CD4-positive, alpha-beta T cell treated with Interleukin-4 for 4 hours (primary cell): ENCODE data around the gene FUT9.
A peak's percentile ranks its signal among the peaks of the same experiment; 100 is the strongest.

Experiments
- DNase-seq: peaks from one replicate; pipeline ENCODE4 v3.0.0-alpha.2; 2020

FUT9 gene

GRCh38 chr6:96074006-96074405 is 58.2 kb downstream of the FUT9 start:
- DNase-seq: no peak

- no peak for DNase-seq
These were observed 60.1 kb downstream of the FUT9 start for GRCh38 chr6:96075826-96076225.

- no peak for DNase-seq
These were observed 71.0 kb downstream of the FUT9 start for GRCh38 chr6:96086745-96087144.

DNA sequence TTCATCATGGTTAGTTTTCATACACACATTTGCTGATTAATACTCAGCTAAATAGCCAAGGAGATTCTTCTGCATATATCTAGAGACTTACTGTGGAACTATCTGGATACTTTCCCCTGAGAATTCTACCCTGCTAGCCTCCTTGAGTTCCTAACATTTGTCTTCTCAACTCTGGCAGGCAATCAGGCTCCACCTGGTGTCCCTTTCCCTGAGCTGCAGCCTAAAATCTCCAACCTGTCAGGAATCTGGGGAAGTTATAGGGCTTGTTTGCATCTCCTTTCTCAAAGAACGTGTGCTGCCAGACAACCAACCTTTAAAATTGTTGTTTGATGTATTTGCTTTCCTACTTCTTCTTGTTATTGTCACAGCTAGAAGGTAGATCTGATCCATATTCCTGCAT is 73.4 kb downstream of the FUT9 start:
- no peak for DNase-seq

DNA sequence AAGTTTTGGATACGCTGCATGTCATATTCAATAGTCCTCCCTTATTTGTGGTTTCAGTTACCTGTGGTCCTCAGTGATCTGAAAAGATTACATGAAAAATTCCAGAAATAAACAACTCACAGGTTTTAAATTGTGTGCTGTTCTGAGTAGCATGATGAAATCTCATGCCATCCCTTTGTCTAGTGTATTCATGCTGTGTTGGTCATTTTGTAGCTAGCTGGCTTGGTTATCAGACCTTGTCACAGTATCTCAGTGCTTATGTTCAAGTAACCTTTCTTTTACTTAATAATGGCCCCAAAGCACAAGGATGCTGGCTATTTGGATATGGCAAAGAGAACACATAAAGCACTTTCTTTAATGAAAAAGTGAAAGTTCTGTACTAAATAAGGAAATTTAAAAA is 78.3 kb downstream of the FUT9 start:
- no peak for DNase-seq

DNA sequence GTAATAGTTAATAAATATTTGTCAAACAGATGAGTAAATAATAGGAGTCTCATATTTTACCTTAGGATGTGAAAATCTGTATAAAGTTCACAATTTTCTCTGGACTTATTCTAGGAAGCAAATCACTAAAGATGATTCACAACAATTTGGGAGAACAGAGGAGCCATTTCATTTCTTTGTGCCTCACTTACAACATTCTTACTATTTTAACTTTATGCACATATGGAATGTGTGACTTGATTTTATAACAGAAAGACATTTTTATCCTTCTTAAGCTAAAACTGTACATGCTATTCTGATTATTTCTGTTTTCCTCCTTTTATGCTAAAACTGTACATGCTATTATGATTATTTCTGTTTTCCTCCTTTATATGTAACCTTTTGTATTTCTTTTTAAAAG is 83.3 kb downstream of the FUT9 start:
- no peak for DNase-seq

- no peak for DNase-seq
These were observed 85.8 kb downstream of the FUT9 start for GRCh38 chr6:96101564-96101963.

- no peak for DNase-seq
These were observed 89.1 kb downstream of the FUT9 start for GRCh38 chr6:96104910-96105309.

DNA sequence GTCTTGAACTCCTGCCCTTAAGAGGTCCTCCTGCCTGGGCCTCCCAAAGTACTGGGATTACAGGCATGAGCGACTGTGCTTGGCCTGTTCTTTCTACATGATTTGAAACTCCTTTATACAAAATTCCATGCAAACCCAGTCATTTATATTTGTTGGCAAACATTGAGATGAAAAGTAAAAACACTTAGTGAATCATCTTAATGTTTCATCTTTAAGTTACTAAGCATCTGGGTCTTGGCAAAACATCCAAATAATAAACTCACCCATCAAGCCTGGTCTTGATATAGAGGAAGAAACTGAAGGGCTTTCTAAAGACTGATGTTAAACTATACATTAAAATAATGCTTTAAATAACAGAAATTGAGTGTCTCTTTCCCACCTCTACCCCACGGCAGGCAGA is 95.1 kb downstream of the FUT9 start:
- no peak for DNase-seq

DNA sequence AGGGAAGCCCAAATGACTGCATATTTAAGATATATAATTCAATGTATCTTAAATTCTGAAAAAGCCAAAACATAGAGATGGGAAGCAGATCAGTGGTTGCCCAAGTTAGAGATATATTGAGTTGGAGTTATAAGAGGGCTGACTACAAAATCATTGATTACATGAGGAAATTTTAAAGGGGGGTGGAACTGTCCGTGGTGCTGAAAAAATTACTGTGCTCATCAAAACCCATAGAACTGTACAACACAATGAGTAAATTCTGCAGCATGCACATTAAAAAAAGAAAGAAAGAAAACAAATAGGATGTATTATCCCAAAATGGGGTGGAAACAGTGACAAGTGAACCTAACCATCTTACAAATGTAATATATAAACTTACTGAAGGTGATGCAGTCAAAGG is 100.9 kb downstream of the FUT9 start:
- DNase-seq: no peak

DNA sequence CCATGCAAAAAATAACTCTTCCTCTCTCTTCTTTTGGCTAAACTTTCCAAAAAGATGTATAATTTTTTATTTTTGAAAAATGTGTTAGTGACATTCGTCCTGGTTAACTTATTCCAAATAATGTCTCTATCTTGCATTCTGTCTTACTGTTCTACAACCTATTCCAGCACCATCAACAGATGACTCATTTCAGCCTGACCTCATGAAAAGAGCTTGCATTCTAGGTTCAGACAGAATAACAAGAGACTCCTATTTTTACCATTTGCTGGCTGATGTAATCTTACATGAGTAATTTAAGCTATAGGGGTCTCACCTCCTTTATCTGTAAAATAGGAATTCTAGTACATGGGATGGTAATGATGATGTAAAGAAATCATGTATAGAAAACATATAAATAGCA is 109.0 kb downstream of the FUT9 start:
- DNase-seq: no peak

- DNase-seq: no peak
These were observed 122.6 kb downstream of the FUT9 start for GRCh38 chr6:96138406-96138805.

- no peak for DNase-seq
These were observed 126.4 kb downstream of the FUT9 start for GRCh38 chr6:96142142-96142541.

GRCh38 chr6:96150431-96150830 is 134.7 kb downstream of the FUT9 start:
- DNase-seq: no peak

DNA sequence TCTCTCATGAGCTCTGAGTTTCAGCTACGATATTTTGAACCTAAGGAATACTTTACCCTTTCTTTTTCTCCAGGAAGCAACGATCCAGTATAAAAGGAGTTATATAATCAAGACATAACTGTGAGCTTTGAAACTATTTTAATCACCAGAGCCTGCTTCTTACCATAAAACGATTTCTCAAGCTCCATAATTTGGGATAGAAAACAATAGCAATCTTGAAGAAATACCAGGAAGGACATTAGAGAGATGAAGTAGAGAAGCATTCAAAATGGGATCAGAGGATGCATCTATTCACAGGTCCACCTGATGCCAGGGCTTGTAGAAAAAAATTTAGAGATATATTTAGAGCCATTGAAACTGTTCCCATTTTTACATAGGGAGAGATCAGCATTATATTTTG is 135.9 kb downstream of the FUT9 start:
- DNase-seq: no peak

DNA sequence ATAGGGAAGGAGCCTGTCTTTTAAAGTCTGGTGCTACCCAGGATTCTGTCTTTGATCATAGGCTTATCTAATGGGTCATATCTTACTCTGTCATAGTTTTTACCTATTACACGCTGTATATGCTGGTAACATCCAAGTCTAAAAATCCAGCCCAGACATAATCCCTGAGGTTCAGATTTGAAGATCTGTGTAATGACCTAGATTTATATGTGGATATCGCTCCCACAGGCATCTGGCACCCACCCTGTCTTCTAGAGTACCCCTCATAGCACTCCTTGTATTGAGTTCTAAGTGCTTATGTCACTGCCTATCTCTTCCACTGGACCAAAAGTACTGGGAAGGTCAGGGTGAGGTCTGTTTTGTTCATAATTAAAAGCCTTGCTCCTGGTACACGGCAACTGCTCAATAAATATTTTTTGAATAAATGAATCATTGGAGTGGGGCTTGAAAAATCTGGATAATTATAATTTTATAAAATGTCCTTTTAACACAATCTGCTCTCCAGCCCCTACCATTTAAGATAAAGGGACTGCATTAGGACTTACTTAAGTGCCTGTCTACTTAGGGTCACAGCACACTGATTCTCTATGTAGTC is 136.4 kb downstream of the FUT9 start:
- no peak for DNase-seq

DNA sequence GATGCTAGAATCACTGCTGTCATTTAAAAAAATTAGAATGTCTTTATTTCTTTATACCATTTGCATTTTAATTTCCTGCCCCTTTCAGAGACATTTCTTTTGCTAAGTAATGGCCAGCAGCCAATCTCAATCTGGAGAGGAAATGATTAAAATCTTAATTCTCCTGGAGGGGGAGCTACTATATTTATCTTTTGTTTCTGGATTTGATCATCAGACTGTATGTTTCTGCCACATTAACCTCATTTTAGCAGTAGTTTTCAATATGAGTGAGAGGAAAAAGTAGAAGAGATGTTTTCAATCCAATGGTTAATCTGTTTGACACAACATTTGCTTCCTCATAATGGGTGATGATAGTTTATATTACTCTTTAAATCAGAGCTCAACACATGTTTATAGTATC is 138.0 kb downstream of the FUT9 start:
- no peak for DNase-seq

DNA sequence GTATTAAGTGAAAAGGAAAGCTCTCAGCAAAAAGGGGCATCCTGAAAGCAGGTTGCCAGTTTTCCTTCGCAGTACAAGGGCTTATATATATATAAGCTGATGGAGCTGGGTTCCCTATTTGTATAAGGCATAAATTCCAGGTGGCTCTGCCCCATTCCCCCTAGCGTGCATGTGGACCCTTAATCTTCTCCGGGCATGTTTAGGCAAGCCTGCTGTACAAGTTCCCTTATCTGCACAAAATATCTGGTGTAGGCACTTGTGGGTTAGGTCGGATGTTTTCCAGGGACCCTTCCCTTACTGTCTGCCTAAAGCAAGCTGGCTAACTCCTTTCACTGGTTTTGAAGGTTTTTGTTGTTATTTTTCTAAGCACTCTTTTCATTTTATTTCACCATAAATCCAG is 140.7 kb downstream of the FUT9 start:
- no peak for DNase-seq

DNA sequence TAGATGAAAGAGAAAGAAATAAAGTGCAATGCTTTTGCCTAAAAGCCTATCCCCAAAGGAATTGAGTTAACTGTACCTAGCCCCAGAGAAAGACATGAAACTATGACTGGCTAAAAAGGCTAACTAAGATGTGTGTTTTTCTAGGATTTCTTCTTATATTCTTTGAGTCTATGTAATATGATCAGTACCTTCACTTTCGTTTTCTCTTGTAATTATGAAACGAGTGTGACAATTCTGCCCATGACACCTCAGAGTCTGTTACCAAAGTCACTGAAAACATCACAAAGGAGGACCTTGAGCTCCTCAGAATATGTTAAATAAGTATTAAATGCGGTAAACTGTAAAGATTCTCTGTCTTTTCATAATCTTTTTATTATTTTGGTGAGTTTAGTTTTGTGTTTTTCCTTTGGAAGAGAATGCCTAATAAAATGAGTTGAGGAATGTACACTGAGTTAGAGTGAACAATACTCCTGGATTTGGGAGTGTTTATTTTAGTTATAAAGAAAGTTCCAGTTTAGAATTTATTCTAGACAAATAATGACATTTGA is 141.3 kb downstream of the FUT9 start:
- DNase-seq: peak; percentile 9

DNA sequence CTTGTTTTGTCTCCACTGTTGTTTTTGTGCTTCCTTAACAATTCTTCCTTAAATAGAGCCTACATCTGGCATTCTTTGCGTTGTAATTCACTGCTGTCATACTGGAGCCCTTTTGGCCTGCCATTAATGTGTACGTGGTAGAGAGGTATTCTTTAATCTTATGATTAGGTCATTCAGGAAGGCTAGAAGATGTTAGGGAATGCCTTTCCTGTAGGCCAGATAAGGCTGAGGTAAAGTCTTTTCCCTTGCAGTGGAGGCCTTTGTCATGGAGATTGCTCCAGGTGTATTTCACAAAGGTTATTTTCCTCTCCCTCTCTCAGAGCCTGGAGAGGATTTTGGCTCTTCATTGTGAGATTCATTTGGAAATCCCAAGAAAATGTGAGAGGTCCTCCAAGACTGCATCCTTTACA is 146.9 kb downstream of the FUT9 start:
- DNase-seq: no peak

GRCh38 chr6:96164802-96165201 is 149.0 kb downstream of the FUT9 start:
- no peak for DNase-seq

- DNase-seq: no peak
These were observed 155.3 kb downstream of the FUT9 start for GRCh38 chr6:96171112-96171511.

DNA sequence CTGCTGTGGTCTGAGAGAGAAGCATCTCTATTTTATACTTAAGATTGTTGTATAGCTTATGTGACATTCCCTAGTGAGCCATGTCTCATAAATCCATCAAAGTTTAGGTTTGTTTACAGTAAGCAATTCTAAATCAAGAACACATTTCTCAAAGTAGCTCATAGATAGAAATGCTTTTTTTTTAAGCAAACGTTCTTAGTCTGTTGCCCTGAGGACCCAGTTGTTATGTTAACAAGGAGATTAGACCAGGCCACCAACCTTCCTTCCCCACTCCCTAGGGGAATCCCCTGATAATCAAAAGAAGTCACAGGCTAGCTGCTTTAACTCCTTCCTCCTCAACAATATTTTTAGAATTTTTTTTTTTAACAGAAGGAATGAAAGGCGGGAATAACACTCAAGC is 169.0 kb downstream of the FUT9 start:
- no peak for DNase-seq

GRCh38 chr6:96186094-96186493 is 170.3 kb downstream of the FUT9 start:
- no peak for DNase-seq

DNA sequence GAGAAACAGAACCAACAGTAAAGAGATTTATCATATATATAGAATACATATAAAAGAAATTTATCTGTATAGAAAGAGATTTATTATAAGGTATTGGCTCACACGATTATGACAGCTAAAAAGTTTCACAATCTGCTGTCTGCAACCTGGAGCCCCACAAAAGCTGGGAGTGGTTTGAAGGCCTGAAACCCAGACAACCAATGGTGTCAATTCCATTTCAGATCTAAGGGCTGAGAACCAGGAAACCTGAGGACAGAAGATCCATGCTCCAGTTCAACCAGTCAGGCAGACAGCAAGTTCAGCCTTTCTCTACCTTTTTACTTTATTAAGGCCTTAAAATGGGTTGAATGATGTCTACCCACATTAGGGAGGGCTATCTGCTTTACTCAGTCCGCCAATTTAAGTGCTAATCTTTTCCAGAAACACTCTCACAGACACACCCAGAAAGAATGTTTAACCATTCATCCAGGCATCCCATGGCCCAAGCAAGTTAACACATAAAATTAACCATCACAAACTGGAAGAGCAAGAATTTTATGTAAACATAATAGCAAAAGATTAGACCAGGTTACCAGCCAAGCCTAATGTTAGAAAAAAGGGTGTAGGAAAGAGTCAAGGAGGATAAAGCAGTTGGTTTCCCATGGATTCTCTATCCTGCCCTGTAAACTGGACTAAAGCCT is 170.9 kb downstream of the FUT9 start:
- DNase-seq: no peak
